Measurements from ENCODE around the gene CKAP5.

The CKAP5 gene

DNA sequence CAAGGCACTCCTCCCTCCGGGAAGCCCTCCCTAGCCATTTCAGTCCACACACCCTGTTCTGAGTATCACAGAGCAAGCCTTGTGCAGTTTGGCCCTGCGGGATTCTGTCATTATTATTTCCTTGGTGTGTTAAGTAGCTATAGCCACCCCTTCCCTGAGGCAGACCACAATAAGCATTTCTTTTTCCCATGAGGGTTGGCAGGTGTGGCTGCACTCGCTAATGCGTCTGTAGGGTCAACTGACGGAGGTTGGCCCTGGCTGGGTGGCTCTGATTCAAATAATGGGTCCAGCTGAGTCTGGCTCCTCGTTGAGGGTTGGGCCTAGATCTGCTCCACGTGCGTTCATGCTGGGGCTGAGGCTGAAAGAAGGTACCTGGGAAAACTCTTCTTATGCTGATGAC, 122.0 kb downstream of the CKAP5 start:
- TF ChIP-seq, protein P1, sequence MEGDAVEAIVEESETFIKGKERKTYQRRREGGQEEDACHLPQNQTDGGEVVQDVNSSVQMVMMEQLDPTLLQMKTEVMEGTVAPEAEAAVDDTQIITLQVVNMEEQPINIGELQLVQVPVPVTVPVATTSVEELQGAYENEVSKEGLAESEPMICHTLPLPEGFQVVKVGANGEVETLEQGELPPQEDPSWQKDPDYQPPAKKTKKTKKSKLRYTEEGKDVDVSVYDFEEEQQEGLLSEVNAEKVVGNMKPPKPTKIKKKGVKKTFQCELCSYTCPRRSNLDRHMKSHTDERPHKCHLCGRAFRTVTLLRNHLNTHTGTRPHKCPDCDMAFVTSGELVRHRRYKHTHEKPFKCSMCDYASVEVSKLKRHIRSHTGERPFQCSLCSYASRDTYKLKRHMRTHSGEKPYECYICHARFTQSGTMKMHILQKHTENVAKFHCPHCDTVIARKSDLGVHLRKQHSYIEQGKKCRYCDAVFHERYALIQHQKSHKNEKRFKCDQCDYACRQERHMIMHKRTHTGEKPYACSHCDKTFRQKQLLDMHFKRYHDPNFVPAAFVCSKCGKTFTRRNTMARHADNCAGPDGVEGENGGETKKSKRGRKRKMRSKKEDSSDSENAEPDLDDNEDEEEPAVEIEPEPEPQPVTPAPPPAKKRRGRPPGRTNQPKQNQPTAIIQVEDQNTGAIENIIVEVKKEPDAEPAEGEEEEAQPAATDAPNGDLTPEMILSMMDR (IDR thresholded peaks at IDR 0.05) = no peak
- Mint-ChIP-seq H3K36me3 (ENCODE audit: low read depth) (no peaks in the 10 kb centered on the region), H3K27me3 (ENCODE audit: low read depth, poor library complexity) (peaks cover 3% of the 10 kb centered on the region), H3K4me3 (no peak overlapping the region), H3K27ac (peak overlapping the region; percentile 65), H3K4me1 (peaks cover 30% of the 10 kb centered on the region), H3K9me3 (no peaks in the 10 kb centered on the region)
- no peak for DNase-seq

DNA sequence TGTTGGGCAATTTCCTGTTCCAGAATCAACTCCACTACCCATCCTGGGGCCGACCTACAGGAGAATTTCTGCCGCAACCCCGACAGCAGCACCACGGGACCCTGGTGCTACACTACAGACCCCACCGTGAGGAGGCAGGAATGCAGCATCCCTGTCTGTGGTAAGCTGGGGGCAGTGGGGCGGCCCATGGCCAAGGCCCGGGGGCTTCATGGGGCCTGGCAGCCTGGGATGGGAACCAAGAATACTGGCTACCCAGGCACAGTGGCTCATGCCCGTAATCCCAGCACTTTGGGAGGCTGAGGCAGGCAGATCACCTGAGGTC, 122.8 kb downstream of the CKAP5 start:
- Mint-ChIP-seq H3K27ac (no peak overlapping the region), H3K9me3 (no peaks in the 10 kb centered on the region), H3K36me3 (ENCODE audit: low read depth) (no peaks in the 10 kb centered on the region), H3K4me1 (peaks cover 38% of the 10 kb centered on the region), H3K4me3 (no peak overlapping the region), H3K27me3 (ENCODE audit: low read depth, poor library complexity) (peaks cover 3% of the 10 kb centered on the region)
- DNase-seq = no peak
- TF ChIP-seq, protein P1 (IDR thresholded peaks at IDR 0.05) = no peak

DNA sequence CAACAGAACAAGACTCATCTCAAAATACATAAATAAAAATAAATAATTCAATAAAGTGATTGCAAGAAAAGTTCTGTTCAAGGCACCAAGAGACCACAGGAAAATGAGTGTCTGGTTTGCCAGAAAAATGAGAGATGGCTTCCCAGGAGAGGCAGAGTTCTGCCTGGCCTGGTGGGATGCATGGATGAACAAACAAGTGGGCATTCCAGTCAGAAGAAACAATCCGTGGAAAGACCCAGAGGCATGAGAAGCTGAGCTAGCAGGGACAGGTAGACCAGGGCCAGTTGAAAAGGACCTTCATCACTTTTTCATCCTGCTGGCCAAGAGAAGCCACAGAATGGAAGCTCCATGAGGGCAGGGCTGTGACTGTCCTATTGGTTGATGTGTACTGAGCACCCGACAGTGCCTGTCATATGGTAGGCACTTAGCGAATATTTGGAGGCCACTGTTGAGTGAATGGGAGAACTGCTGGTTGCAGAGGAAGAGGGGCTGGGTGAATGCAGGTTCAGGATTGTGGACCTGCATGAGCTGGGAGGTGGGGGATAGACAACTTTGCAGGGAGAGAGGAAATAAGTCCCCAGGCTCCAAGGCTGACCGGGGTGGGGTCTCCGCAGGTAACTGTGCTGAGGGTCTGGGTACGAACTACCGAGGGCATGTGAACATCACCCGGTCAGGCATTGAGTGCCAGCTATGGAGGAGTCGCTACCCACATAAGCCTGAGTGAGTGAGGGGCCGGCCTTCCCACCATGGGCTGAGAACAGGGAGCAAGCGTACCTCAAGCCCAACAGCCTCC, 123.3 kb downstream of the CKAP5 start:
- TF ChIP-seq, protein P1 (IDR thresholded peaks at IDR 0.05) = no peak
- Mint-ChIP-seq H3K27me3 (ENCODE audit: low read depth, poor library complexity) (peaks cover 3% of the 10 kb centered on the region), H3K27ac (no peak overlapping the region), H3K36me3 (ENCODE audit: low read depth) (no peaks in the 10 kb centered on the region), H3K4me1 (peaks cover 40% of the 10 kb centered on the region), H3K9me3 (no peaks in the 10 kb centered on the region), H3K4me3 (no peak overlapping the region)
- no peak for DNase-seq

DNA sequence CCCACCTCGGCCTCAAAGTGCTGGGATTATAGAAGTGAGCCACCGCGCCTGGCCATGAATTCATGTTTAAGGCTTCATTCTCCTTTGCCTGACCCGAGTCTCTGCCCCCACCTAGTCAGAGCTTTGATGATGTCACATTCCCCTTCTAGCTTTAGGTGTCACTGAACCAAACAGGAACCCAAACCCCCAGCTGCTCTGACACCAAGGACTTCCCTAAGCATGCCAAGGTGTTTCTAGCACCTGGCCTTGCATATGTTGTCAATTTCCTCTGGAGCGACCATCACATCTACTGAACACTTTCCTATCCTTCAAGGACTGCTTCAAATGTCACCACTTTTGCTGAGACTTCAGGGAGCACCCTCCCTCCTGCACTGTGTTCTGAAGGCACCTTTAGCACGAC, 124.8 kb downstream of the CKAP5 start:
- H3K36me3 Mint-ChIP-seq (ENCODE audit: low read depth) = no peaks in the 10 kb centered on the region
- DNase-seq = no peak
- peaks cover 40% of the 10 kb centered on the region for H3K4me1 Mint-ChIP-seq
- peaks cover 3% of the 10 kb centered on the region for H3K27me3 Mint-ChIP-seq (ENCODE audit: low read depth, poor library complexity)
- H3K9me3 Mint-ChIP-seq = no peaks in the 10 kb centered on the region
- peak overlapping the region; percentile 88 for H3K27ac Mint-ChIP-seq
- no peak overlapping the region for H3K4me3 Mint-ChIP-seq
- TF ChIP-seq, protein P1 (IDR thresholded peaks at IDR 0.05) = no peak

DNA sequence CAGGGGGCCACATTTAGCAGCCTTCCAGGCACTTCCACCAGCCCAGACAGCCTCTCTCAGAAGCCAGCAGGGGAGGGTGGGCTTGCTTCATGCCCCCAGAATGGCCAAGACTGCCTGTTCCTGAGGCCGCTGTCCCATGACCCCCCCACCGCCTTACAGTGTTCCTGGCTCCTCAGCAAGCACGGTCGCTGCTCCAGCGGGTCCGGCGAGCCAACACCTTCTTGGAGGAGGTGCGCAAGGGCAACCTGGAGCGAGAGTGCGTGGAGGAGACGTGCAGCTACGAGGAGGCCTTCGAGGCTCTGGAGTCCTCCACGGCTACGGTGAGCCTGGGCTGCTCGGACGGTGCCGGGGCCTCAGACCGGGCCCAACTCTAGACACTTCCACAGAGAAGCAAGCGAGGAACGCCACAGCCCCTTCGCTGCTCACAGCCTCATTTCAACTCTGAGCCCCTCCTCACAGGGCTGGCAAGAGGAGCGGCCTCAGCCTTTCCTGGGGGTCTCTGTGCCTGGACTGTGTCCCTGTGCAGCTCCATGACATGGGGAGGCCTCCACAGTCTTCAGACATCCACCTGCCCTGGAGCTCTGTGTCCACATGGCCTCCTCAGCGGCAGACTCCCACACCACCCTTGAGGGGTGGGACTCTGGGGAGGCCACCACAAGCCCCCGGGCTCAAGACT, 126.4 kb downstream of the CKAP5 start:
- DNase-seq = no peak
- Mint-ChIP-seq H3K27ac (no peak overlapping the region), H3K4me3 (no peak overlapping the region), H3K27me3 (ENCODE audit: low read depth, poor library complexity) (peaks cover 3% of the 10 kb centered on the region), H3K9me3 (no peaks in the 10 kb centered on the region), H3K36me3 (ENCODE audit: low read depth) (no peaks in the 10 kb centered on the region), H3K4me1 (peaks cover 31% of the 10 kb centered on the region)
- TF ChIP-seq, protein P1 (IDR thresholded peaks at IDR 0.05) = no peak

Data from nephron progenitor cell (in vitro differentiated cells).